ENCODE measurements around the gene LRP8.

The LRP8 gene

DNA sequence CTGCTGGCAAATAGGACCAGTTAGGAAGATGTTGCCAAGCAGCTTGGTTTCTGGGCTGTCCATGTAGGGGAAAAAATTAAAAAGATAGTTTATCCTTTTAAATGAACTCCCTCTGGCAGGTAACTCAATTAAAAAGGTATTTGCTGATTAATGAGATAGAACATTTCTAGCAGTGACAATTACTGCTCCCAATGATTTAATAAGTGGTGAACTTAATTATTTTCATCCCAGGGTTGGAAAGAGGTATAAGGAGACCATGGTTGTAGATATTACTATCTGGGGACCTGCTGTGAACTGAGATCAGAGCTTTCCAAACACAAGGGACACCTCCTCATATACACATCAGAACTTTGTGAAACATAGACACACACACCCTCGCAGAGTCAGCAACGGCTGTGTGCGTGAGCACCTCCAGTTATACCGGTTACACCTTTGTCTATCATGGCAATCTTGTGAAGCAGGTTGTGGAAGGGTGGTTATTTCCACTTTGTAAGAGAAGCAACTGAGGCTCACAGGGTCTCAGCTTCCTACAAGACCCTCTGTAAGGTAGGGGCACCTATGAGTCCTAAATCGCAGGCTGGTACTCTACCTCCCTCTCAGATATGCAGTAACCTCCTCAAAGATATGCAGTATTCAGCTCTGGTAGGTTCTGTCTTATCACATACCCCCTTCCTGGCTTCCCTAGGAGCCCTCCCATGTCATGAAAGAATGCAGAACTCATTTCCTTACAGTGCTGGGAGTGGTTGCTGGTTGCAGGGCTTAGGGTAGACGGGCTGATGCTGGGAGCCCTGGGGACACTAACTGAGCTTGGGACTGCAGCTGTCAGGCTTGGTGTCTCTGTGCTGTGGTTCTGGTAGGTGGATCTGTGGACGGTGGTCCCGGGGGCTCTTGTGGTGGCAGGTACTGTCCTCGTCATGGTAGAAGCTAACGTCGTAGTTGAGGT lies 71.1 kb downstream of the LRP8 start:
- DNase-seq = no peak

DNA sequence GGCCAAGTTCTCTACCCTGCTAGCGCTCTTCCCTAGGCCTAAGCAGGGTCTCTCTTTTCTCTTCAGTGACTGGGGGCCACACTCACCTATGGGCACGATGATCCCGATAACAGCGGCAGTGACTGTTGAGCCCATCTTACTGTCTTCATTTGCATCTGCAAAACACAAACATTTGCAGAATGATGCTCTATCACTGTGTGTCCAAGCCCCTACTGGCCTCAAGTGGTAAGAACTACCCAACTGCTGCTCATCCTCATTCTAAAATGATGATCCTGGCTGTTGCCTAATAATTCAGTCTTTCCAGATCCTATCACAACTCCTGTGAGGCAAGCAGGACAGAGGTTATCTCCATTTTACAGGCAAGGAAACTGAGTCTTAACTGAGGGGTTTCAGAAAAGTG lies 72.8 kb downstream of the LRP8 start:
- DNase-seq = no peak

DNA sequence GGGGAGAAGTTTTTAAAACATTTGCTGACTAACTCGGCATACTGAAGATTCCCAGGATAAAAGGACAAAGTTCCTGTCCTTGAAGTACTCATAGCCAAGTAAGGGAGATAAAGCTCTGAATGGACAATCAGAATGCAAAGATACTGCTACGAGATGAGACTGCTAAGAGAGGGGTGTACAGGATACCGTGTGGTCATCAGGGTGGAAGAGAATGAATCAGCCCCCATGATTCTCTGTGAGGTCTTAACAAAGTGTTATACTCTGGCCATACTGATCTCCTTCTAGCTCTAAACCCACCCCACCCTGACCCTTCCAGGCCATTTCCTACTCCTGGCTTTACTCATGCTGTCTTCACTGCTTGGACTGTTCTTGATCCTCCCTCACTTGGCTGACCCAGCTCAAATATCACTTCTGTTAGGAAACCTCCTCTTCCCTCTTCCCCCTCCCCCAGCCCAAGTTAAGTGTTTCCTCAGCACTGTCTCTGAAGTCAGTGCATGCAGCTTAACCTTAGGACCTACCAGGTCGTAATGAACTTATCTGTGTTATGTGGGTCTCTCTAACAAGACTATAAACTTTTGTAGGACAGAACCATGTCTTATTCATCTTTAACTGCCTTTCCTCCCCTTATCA lies 73.7 kb downstream of the LRP8 start:
- no peak for DNase-seq

DNA sequence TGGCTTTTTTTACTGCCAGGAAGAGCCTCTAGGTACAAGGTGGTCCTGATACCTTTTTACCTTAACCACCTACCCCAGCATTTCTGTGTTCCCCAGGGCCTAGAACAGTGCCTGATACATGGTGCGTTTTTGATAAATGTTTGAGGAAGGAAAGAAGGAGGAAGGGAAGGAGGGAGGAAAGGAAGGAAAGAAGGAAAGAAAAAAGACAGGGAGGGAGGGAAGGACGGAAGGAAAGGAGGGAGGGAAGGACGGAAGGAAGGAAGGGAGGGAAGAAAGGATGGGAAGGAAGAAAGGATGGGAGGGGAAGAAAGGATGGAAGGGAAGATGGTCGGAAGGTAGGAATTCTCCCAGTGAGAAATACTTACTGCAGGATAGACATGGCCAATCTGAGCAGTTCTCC lies 77.5 kb downstream of the LRP8 start:
- no peak for DNase-seq

DNA sequence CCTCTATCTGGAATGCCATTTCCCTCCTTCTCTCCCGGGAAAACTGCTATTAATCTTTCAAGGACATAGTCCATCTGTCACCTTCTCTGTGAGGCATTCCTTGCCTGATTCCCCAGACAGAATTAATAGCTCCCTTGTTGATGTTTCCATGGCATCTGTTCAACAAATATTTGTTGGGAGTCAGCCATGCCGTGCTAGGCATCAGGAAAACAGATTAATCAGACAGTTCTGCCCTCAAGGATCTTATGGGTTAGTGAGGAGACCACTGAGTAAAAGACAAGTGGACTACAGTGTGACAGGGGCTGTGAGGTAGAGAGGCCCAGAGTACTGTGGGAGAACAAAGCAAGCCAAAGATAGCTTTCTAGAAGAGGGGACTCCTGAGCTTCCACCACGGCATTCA lies 78.2 kb downstream of the LRP8 start:
- DNase-seq = no peak

DNA sequence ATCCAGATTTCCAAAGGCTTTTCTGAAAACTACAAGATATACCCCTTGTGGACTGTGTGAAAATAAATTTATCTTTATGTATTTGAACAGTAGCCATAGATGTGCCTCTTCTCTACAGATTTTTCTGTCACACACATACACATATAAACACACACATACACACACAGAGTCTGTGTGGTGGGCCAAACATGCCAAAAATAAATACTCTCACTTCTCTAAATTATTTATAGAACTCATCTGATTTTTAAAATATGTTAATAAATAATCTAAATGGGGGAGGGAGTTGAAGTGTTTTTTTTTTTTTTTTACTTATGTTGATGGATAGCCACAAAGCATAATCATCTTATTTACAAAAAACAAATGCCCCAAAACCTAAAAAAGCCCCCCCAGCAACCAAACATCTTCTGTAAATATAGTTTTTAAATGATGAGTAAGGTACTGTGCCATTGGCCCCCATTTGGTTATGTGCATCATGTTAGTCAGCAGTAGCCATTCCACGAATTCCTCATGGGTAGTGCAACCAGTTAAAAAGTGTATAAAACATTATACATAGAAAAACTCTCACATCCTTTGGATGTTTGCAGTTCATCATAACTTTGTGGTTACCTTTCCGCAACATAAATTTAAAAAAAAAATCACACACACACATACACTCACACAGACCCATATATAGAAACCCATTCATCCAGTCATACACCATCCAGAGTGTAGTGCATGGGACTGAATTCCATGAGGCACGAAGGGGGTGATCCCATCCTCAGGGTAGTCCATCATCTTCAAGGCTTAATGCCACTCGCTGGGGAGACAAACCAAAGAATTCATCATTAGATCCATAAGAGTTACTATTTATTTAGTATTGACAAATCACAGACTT lies 81.4 kb downstream of the LRP8 start:
- no peak for DNase-seq

DNA sequence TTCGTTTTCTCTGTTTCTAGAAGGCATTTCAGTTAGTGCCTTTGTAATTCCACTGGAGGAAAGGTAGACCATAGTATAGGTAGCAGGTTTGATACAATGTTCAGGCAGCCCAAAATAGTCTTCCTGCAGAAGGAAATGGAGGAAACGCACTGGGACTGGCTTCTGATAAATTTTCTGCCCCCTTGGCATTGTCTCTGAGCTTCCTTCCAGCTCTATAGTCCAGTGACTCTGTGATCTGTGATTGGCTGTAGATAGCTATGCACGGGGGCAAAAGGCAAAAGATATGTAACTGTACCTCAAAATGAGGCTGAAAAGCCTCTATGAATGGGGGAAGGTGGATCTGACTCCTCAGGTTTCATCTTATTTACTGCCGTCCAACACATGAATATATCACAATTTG lies 83.7 kb downstream of the LRP8 start:
- DNase-seq = no peak

DNA sequence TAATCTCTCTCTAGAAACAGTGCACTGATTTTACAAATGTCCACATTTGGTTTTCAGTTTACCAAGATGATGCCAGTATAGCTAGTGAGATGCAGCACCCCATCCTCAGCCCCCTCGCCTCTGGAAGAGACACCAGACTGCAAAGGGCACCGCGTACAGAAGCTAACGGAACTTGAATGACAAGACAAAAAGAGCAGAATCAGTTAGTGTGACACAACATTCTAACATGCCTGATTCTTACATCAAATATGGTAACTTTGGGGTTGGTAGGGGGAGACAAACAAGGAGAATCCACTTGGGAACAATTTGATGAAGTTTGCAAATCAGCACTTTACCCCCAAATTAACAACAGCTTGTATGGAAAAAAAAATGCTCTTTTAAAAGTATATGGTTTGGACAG lies 85.5 kb downstream of the LRP8 start:
- no peak for DNase-seq

DNA sequence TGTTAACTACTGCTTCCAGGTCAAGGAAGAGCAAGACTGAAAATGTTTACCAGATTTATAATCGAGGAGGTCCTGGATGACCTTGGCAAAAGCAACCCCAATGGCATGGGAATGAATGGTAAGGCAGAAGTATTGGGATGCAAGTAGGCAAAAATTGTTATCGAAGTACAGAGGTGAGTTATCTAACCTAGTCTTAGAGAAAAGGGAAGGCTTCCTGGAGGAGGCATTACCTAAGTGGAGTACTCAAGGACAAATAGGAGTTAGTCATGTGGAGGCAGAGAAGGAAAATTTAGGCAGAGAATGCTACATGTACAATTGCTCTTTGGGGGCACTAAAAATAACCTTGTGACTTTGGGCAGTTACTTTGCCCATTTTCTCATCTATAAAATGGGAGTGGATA lies 86.0 kb downstream of the LRP8 start:
- no peak for DNase-seq

DNA sequence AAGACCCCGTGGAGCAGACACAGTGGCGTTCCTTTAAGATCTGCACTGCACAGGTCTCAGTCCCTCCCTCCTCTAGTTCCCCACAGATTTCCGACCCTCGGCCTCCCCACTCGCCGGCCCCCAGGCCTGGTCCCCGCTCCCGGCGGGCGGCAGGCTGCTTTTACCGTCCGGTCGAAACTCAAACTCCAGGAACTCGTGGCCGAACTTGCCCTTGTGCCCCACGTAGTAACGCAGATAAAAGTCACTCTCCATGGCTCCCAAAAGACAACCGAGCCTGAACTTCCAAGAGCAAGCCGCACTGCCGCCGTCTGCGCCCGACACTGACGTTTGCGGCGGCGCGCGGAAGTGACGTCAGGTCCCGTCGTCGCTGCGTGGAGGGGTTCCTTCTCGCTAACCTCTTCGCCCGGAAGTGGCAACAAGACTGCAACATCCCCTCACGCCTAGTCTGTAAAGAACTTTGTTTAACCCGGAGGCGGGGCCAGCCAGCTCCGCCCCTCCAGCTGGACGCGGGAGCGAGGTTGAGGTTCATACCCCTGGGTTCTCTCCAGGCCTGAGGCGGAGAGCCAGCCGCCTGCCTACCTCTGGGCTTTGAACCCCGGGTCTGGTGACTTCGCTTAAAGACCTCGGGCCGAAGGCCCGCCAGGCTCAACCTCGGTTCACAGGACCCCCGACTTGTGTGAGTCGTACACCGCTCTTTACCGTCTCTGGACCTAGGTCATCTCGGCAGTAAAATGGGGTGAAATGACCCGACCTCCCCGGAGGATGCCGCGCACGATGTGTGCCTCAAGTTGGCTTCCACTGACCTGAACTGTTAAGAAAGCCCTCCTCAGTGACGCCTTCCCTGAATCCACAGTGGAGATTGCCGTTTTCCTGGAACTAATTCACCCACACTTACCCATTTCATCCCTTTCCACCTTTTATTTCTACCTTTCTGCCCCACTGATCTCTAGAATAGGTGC lies 89.4 kb downstream of the LRP8 start, which contains the start of gene MAGOH:
MAGOH (minus strand) TSS at position 322 of the 959 bp plus-strand sequence; CDS start at position 252, 70 bp downstream.
- peak; percentile 92 for DNase-seq

DNA sequence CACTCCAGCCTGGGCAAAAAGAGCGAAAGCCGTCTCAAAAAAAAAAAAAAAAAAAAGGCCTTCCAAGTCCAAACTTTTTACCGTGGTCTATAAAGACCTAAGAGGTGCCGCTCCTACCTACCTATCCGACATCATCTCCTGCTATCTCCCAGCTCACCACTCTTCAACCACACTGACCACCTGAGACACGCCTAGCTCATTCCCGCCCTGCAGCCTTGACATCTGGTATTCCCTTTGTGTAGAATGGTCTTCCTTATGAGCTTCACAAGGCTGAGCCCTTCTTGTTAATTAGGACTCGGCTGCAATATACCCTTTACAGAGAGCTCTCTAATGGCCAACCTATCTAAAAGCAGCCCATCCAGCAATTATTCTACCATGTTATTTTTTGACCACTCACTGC lies 90.2 kb downstream of the LRP8 start:
- no peak for DNase-seq

DNA sequence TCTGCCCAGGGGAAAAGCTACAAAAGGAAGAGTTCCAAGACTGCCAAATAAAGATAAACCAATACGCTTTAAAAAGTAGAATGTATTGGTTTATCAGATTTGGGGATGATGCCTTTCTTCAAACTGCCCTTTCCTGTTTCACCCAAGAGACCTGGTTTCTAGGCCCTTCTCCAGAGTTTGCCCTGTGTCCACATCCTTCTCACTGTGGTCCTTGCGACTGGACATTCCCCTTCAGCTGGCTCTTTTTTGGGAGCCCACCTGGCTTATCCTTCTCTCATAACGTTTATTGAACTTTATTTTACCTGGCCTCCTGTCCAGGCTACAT lies 106.9 kb downstream of the LRP8 start:
- DNase-seq = no peak

DNA sequence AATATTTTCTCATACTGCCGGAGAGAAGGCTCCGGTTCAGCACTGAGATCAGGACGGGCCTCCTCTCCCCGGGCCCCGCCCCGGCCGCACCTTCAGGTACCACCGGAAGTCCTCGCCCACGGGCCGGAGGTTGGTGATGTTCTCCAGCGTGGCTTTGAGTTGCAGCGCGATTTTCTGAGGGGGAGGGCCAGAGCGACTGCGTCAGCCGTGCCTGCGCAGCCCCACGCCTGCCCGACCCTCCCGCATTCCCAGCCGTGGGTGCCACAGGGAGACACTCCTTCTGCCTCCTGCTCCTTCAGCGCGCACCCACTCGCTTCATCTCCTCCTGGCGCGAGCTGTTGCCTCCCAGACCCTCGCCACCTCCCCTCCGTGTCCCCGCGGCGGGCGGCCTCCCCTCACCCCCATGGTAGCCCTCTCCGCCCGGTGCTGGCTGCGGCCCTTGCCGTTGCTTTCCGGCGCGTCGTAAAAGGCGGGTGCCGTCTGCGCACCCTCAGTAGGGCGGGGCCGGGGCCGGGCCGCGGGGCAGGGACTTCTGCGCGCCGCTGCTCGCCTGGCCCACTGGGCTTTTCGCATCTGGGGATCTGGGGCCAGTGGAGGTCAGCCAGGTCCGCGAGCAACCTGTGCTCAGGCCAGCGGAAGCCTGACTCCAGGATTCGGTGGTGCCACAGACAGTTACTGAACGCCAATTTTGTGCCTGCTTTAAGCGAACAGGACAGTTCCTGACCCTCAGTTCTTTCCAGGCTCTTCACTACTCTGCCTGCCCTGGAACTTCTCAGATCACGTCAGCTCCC lies 107.5 kb downstream of the LRP8 start, which contains the start of gene CZIB:
CZIB (minus strand) TSS at position 464 of the 791 bp plus-strand sequence; CDS start at position 405, 59 bp downstream.
- peak; percentile 95 for DNase-seq

DNA sequence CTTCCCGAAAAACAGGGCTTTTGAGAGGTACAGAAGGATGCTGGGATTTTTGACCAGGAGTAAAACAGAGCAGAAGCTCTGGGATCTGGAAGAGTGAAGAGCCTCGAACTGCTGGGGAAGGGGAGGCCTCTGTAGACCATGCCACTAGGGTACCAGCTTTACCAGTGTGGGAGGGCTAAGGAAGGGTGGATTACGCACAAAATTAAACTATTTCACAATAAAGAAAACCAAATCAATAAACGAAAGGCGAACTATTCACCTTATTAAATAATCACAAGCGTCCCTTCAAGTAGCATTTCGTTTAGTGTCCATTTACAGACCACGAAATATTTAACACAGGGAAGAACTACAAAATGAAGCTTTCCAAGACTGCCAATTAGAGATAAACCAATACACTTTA lies 108.2 kb downstream of the LRP8 start:
- DNase-seq = no peak

DNA sequence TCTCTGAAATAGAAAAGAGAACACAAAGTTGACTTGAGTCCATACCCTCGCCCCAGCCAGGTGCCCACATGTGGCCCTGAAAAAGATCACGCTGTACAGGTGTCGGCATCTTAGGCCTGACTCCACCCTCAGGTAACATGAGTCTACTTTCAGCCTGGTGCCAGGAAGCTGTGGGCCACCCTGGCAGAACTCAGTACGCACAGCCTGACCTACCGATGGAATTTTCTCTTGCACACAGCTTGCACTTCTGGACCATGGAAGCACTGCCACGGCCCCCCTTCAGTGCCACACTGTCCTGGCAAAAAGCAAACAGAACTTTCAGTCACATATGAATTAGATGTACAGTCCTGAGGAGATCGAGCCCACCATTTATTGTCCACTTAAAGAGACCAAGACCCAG lies 109.7 kb downstream of the LRP8 start:
- DNase-seq = no peak

DNA sequence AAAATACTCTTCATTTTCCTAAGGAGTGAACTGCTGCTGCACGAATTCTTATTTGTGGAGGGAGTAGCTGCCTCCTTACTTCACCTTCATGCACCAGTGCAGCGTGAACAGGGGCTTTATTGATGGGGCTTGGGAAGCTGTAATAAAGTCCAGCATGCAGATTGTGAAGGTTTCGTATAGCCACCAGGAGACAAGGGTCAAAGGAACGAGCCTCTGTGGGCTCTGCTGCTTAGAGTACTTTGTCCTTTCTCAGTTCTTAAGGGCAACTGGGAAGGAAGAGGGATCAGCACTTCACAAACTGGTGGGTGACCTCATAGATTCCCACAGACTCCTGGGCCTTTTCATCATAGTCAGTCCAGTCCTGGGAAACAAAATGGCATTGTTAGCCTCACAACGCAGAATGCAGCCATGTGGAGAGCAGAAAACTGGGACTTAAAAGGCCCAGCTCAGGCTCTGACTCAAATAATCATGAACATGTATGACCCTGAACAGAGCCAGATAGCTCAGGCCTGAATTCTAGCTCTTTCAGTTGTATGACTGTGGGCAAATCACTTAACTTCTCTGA lies 113.4 kb downstream of the LRP8 start:
- DNase-seq = no peak

DNA sequence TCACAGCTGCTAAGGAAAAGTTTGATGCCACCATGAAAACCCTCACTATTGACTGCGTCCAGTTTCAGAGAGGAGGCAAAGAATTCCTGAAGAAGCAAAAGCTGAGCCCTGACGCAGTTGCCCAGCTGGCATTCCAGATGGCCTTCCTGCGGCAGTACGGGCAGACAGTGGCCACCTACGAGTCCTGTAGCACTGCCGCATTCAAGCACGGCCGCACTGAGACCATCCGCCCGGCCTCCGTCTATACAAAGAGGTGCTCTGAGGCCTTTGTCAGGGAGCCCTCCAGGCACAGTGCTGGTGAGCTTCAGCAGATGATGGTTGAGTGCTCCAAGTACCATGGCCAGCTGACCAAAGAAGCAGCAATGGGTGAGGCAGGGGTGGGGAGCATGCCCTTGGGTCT lies 116.9 kb downstream of the LRP8 start:
- DNase-seq = no peak

DNA sequence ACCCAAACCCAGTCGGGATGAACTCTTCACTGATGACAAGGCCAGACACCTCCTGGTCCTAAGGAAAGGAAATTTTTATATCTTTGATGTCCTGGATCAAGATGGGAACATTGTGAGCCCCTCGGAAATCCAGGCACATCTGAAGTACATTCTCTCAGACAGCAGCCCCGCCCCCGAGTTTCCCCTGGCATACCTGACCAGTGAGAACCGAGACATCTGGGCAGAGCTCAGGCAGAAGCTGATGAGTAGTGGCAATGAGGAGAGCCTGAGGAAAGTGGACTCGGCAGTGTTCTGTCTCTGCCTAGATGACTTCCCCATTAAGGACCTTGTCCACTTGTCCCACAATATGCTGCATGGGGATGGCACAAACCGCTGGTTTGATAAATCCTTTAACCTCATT lies 117.5 kb downstream of the LRP8 start:
- DNase-seq = no peak

DNA sequence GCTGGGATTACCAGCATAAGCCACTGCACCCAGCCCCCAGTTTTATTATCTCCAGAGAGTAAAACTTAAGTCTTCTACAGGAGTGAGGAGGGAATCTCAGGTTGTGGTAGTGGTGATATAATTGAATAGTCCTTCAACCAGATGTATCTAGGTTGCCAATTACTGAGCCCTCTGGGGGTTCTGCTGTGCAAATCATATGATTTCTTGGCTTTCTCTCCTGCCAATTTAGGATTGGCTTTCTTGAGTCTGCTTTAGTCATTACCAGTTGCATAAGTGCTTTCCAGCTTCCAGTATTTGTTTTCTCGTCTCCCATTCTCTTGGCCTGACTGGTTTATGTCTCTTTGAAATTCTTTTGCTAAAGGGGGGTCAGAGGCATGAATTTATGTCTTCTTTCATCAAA lies 120.1 kb downstream of the LRP8 start:
- no peak for DNase-seq

DNA sequence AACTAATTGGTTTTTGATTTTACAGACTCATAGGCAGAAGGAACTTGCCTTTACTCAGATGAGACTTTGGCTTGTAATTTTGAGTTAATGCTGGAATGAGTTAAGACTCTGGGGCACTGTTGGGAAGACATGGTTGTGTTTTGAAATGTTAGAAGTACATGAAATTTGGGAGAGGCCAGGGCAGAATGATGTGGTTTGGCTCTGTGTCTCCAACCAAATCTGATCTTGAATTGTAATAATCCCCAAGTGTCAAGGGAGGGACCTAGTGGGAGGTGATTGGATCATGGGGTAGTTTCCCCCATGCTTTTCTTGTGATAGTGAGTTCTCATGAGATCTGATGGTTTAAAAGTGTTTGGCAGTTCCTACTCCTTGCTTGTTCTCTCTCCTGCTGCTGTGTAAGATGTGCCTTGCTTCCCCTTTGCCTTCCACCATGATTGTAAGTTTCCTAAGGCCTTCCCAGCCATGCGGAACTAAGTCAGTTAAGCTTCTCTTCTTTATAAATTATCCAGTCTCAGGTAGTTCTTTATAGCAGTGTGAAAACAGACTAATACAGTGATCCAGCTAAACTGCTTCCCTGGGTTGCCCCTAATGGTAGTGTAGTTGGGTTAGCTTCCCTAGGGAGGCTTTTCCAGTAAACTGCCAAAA lies 121.0 kb downstream of the LRP8 start:
- DNase-seq = no peak
